Spleen (tissue), 11 donors: ENCODE data around the gene CCDC69. TPM values are rescaled to one million over a fixed set of nuclear protein-coding genes. Genes with fewer than 3 reads are reported as not detected.

Source experiments
- DNase-seq: peaks from one replicate; pipeline ENCODE4 v3.0.0-alpha.2; 2020
- H3K27ac ChIP-seq, 8 donors: fragments of 200-600 bp; sonication (generic) in 7 of 8; 1 replicate in 4 of 8; 2 replicates in 4 of 8; pipeline versions ENCODE4 v1.5.0 to v1.8.0; 2016 to 2021; ENCODE audit warnings: inconsistent platforms in 4 of 8, mild to moderate bottlenecking in 4 of 8, moderate library complexity in 1 of 8
- H3K27me3 ChIP-seq, 7 donors: fragments of 200-600 bp; sonication (generic) in 6 of 7; replicated peaks in 1 of 7; 1 replicate in 4 of 7; 2 replicates in 3 of 7; pipeline versions ENCODE4 v1.5.0 to v1.8.0; 2016 to 2021; ENCODE audit warnings: inconsistent platforms in 3 of 7, mild to moderate bottlenecking in 1 of 7
- H3K36me3 ChIP-seq, 6 donors: fragments of 200-600 bp; sonication (generic) in 5 of 6; 1 replicate in 4 of 6; 2 replicates in 2 of 6; pipeline versions ENCODE4 v1.5.0 to v1.8.0; 2016 to 2021; ENCODE audit warnings: inconsistent platforms in 2 of 6
- H3K4me1 ChIP-seq, 6 donors: fragments of 200-600 bp; sonication (generic) in 5 of 6; 1 replicate in 3 of 6; 2 replicates in 3 of 6; pipeline versions ENCODE4 v1.5.0 to v1.8.0; 2016 to 2021; ENCODE audit warnings: inconsistent platforms in 3 of 6
- H3K4me3 ChIP-seq, 8 donors: fragments of 200-600 bp; sonication (generic) in 7 of 8; 1 replicate in 4 of 8; 2 replicates in 4 of 8; pipeline versions ENCODE4 v1.5.0 to v1.8.0; 2016 to 2021; ENCODE audit warnings: inconsistent platforms in 4 of 8, mild to moderate bottlenecking in 4 of 8, moderate library complexity in 2 of 8
- H3K9me3 ChIP-seq, 8 donors: fragments of 200-600 bp; sonication (generic) in 7 of 8; 1 replicate in 4 of 8; 2 replicates in 4 of 8; pipeline versions ENCODE4 v1.5.0 to v1.8.0; 2016 to 2021; ENCODE audit warnings: inconsistent platforms in 4 of 8
- CTCF ChIP-seq, 11 experiments: fragments of 200-600 bp in 7 of 11; fragments of 450-650 bp in 4 of 11; sonication (generic) in 4 of 11; IDR thresholded peaks in 8 of 11; conservative IDR thresholded peaks in 3 of 11; 1 replicate in 7 of 11; 2 replicates in 4 of 11; pipeline versions ENCODE4 v1.4.0 to v1.8.0; 2016 to 2021; ENCODE audit warnings: antibody characterized with exemption in 11 of 11, inconsistent platforms in 4 of 11, mild to moderate bottlenecking in 1 of 11
- POLR2A ChIP-seq, 3 donors: fragments of 450-650 bp; IDR thresholded peaks; one replicate each; pipeline ENCODE4 v1.5.1; 2017; ENCODE audit warnings: antibody characterized with exemption in 3 of 3, mild to moderate bottlenecking in 1 of 3
- POLR2AphosphoS5 ChIP-seq, 3 donors: sonication (generic); formaldehyde crosslinking; IDR thresholded peaks; one replicate each; pipeline ENCODE4 v1.5.1; 2017; ENCODE audit warnings: antibody characterized with exemption in 3 of 3
- WGBS, 5 donors: extraction: QIAGEN DNeasy Blood & Tissue Kit in 3 of 5; methylation state at CpG; one replicate each; pipeline versions ENCODE4 v1.1.5 to v1.1.7; 2013 to 2018; 5-methylcytosine and 5-hydroxymethylcytosine counted together
- intact Hi-C: fragments of 100-400 bp; cut with DNase I; formaldehyde crosslinking; loops from one replicate; pipeline ENCODE4 v1.15.0; 2023; ENCODE audit warnings: low total_unique reads
- polyA plus RNA-seq, 3 donors: library from polyadenylated mRNA; stranded (reverse); fragments of 200-250 nt; gene quantifications; one replicate each; pipeline ENCODE4 v1.2.1, GENCODE V29; 2013
- total RNA-seq, 7 donors: library from RNA; depleted of rRNA in 3 of 7; stranded (reverse); fragments of >200 nt in 3 of 7; fragmentation: NEBNext Ultra II Directional in 4 of 7; extraction: Animal tissue kit (Norgen Biotek cat#: 25700) in 4 of 7; gene quantifications; one replicate each; pipeline versions ENCODE4 v1.1.0 to v1.2.1, GENCODE V29; 2016 to 2021
- donor health status: healthy with polysubstance abuse.
- donor health status: DM: no; HTN: no; CAD: no; lungs with moderate emphysema.
- donor health status: DM: no; HTN: no; CAD: no.
- donor health status: Bipolar disorder and iron deficiency.
- donor health status: healthy.
- donor health status: DM: no; HTN: no; CAD: no.
- donor health status: DM: yes; HTN: yes; CAD: no.

The CCDC69 gene
- total and polyA plus RNA-seq, 10 donors = 37.7 to 145 (median 94.9) TPM

GRCh38 chr5:151138114-151138513 lies 85.8 kb downstream of the CCDC69 start:
- peaks cover 34 to 97% (median 70%) of the 10 kb centered on the region in 6 donors for H3K4me1 ChIP-seq
- no peak for DNase-seq
- peaks cover 0 to 100% (median 72%) of the 10 kb centered on the region in 6 donors for H3K36me3 ChIP-seq
- H3K9me3 ChIP-seq = no peaks in the 10 kb centered on the region
- no peak overlapping the region for H3K4me3 ChIP-seq
- H3K27me3 ChIP-seq = no peaks in the 10 kb centered on the region
- intact Hi-C loops = no loop called here
- 87 to 96% (median 91%) methylated on average over 1 of the region's 1 CpG for WGBS, 5 donors
- TF ChIP-seq POLR2A (IDR thresholded peaks at IDR 0.05) = no peak
- no peak for TF ChIP-seq CTCF (IDR thresholded peaks at IDR 0.05 in 8 of 11, conservative IDR thresholded peaks at IDR 0.05 in 3 of 11)
- TF ChIP-seq POLR2AphosphoS5 (IDR thresholded peaks at IDR 0.05) = no peak
- H3K27ac ChIP-seq = peak overlapping the region in 3 of 8 donors; percentile 57 to 96 (median 69)

- intact Hi-C loops = no loop called here
- Histone ChIP-seq H3K27ac (peak overlapping the region in 1 of 8 donors; percentile 85), H3K4me1 (peaks cover 33 to 97% (median 70%) of the 10 kb centered on the region in 6 donors), H3K4me3 (no peak overlapping the region), H3K36me3 (peaks cover 0 to 100% (median 81%) of the 10 kb centered on the region in 6 donors), H3K9me3 (no peaks in the 10 kb centered on the region), H3K27me3 (no peaks in the 10 kb centered on the region)
- TF ChIP-seq POLR2AphosphoS5 (IDR thresholded peaks at IDR 0.05) (peak in 1 of 3 donors; percentile 3), POLR2A (IDR thresholded peaks at IDR 0.05) (no peak)
- DNase-seq = peak; percentile 47
- 85 to 94% (median 91%) methylated on average over 10 of the region's 10 CpGs for WGBS, 5 donors
Observed at GRCh38 chr5:151137067-151137825, 86.6 kb downstream of the CCDC69 start.

GRCh38 chr5:151134228-151134627 lies 89.7 kb downstream of the CCDC69 start:
- TF ChIP-seq POLR2AphosphoS5 (IDR thresholded peaks at IDR 0.05) (peak in 2 of 3 donors; percentile 29 to 51), POLR2A (IDR thresholded peaks at IDR 0.05) (no peak), CTCF (IDR thresholded peaks at IDR 0.05 in 8 of 11, conservative IDR thresholded peaks at IDR 0.05 in 3 of 11) (no peak)
- Histone ChIP-seq H3K27me3 (no peaks in the 10 kb centered on the region), H3K4me1 (peaks cover 22 to 97% (median 52%) of the 10 kb centered on the region in 6 donors), H3K36me3 (peaks cover 0 to 100% (median 98%) of the 10 kb centered on the region in 6 donors), H3K27ac (peak overlapping the region; percentile 5 to 85 (median 64)), H3K9me3 (no peaks in the 10 kb centered on the region), H3K4me3 (no peak overlapping the region)
- peak; percentile 70 for DNase-seq
- 47 to 83% (median 71%) methylated on average over 3 of the region's 3 CpGs for WGBS, 5 donors
- intact Hi-C loops = no loop called here

- intact Hi-C loops = no loop called here
- H3K4me1 ChIP-seq = peaks cover 22 to 97% (median 52%) of the 10 kb centered on the region in 6 donors
- no peak for TF ChIP-seq POLR2A (IDR thresholded peaks at IDR 0.05)
- TF ChIP-seq POLR2AphosphoS5 (IDR thresholded peaks at IDR 0.05) = peak in 1 of 3 donors; percentile 77
- DNase-seq = peak; percentile 27
- no peaks in the 10 kb centered on the region for H3K27me3 ChIP-seq
- WGBS, 5 donors = 38 to 45% (median 42%) methylated on average over 4 of the region's 4 CpGs
- no peaks in the 10 kb centered on the region for H3K9me3 ChIP-seq
- H3K27ac ChIP-seq = peak overlapping the region in 7 of 8 donors; percentile 5 to 85 (median 67)
- peak overlapping the region in 1 of 8 donors; percentile 4 for H3K4me3 ChIP-seq
- H3K36me3 ChIP-seq = peaks cover 0 to 100% (median 99%) of the 10 kb centered on the region in 6 donors
Observed at GRCh38 chr5:151132963-151133362, 90.9 kb downstream of the CCDC69 start.

Other genes with a start within 250 kb of the CCDC69 start
- gene GPX3, start 203.5 kb downstream of the CCDC69 start, total RNA-seq = 100 to 1,000 TPM in 6 of 7 donors, 10 to 100 TPM in 1; 78.7 to 886 (median 416) TPM
- 100 to 1,000 TPM; 158 to 261 (median 256) TPM for gene GPX3, start 203.5 kb downstream of the CCDC69 start, polyA plus RNA-seq
- gene TNIP1, start 143.1 kb downstream of the CCDC69 start, total RNA-seq = 100 to 1,000 TPM; 179 to 260 (median 218) TPM
- 100 to 1,000 TPM in 1 of 3 donors, 10 to 100 TPM in 2; 67.7 to 149 (median 95.9) TPM for gene TNIP1, start 143.1 kb downstream of the CCDC69 start, polyA plus RNA-seq
- 100 to 1,000 TPM; 142 to 295 (median 210) TPM for gene ANXA6, start 66.3 kb downstream of the CCDC69 start, total RNA-seq
- 100 to 1,000 TPM; 141 to 186 (median 155) TPM for gene ANXA6, start 66.3 kb downstream of the CCDC69 start, polyA plus RNA-seq
- gene GM2A, start 29.1 kb upstream of the CCDC69 start, total RNA-seq = 10 to 100 TPM; 54.7 to 95.7 (median 73.7) TPM
- gene GM2A, start 29.1 kb upstream of the CCDC69 start, polyA plus RNA-seq = 10 to 100 TPM; 31.6 to 86.2 (median 48.4) TPM
- gene SLC36A3, start 79.7 kb upstream of the CCDC69 start, total RNA-seq = not detected
- not detected for gene SLC36A3, start 79.7 kb upstream of the CCDC69 start, polyA plus RNA-seq
- not detected for gene SLC36A2, start 123.5 kb upstream of the CCDC69 start, total RNA-seq
- under 1 TPM in 1 of 3 donors, not detected in 2; 0.02 TPM for gene SLC36A2, start 123.5 kb upstream of the CCDC69 start, polyA plus RNA-seq
- 10 to 100 TPM; 13.4 to 29.6 (median 20.9) TPM for gene SLC36A1, start 223.5 kb upstream of the CCDC69 start, total RNA-seq
- gene SLC36A1, start 223.5 kb upstream of the CCDC69 start, polyA plus RNA-seq = 1 to 10 TPM; 1.7 to 3.6 (median 2.0) TPM